ENCODE measurements around the gene LLGL2. TPM values are rescaled to one million over a fixed set of nuclear protein-coding genes. Genes with fewer than 3 reads are reported as not detected.
"Not testable (repeated sequence)": the region's sequence is repeated elsewhere in the genome, so short reads cannot be mapped to it uniquely, and the experiment has no call there.

Gene LLGL2
- 6.6 and 9.8 TPM in 2 replicates for total RNA-seq (2014; rRNA removed; shearing (Covaris generic))
- 9.6 and 11.1 TPM in 2 replicates for polyA plus RNA-seq (2015; cell fraction: cytosol; rRNA removed)
- polyA plus RNA-seq (2015; cell fraction: nucleus; rRNA removed) = 17.1 and 19.4 TPM in 2 replicates

GRCh38 chr17:75524970-75525805, at the start of gene LLGL2:
LLGL2 (plus strand) TSS chr17:75525697; CDS start chr17:75543427, 17,730 bp downstream.
- peak; percentile 87 for DNase-seq (ENCODE audit: low read depth, low spot score)
- in situ Hi-C loops (cut with HindIII; ENCODE audit: low pct_unique_long_range_greater_than_20kb, low sequenced_read_pairs) = no loop called here

GRCh38 chr17:75475851-75476250, 49.6 kb upstream of the LLGL2 start:
- DNase-seq (ENCODE audit: low read depth, low spot score) = no peak
- in situ Hi-C loops (cut with HindIII; ENCODE audit: low pct_unique_long_range_greater_than_20kb, low sequenced_read_pairs) = no loop called here

- no peak for DNase-seq (ENCODE audit: low read depth, low spot score)
- in situ Hi-C loops (cut with HindIII; ENCODE audit: low pct_unique_long_range_greater_than_20kb, low sequenced_read_pairs) = no loop called here
These were observed 49.2 kb upstream of the LLGL2 start for GRCh38 chr17:75476271-75476671.

GRCh38 chr17:75476752-75477489, 48.6 kb upstream of the LLGL2 start:
- no peak for DNase-seq (ENCODE audit: low read depth, low spot score)
- in situ Hi-C loops (cut with HindIII; ENCODE audit: low pct_unique_long_range_greater_than_20kb, low sequenced_read_pairs) = no loop called here

GRCh38 chr17:75477490-75477862, 48.0 kb upstream of the LLGL2 start:
- in situ Hi-C loops (cut with HindIII; ENCODE audit: low pct_unique_long_range_greater_than_20kb, low sequenced_read_pairs); DNase-seq (ENCODE audit: low read depth, low spot score): not testable (repeated sequence)

- DNase-seq (ENCODE audit: low read depth, low spot score) = no peak
- in situ Hi-C loops (cut with HindIII; ENCODE audit: low pct_unique_long_range_greater_than_20kb, low sequenced_read_pairs) = no loop called here
These were observed 47.0 kb upstream of the LLGL2 start for GRCh38 chr17:75478508-75478907.

- DNase-seq (ENCODE audit: low read depth, low spot score) = no peak
- in situ Hi-C loops (cut with HindIII; ENCODE audit: low pct_unique_long_range_greater_than_20kb, low sequenced_read_pairs) = no loop called here
These were observed 45.2 kb upstream of the LLGL2 start for GRCh38 chr17:75480281-75480680.

GRCh38 chr17:75481194-75482068, 44.1 kb upstream of the LLGL2 start:
- in situ Hi-C loops (cut with HindIII; ENCODE audit: low pct_unique_long_range_greater_than_20kb, low sequenced_read_pairs) = no loop called here
- DNase-seq (ENCODE audit: low read depth, low spot score) = no peak

GRCh38 chr17:75482098-75482942, 43.2 kb upstream of the LLGL2 start:
- no peak for DNase-seq (ENCODE audit: low read depth, low spot score)
- in situ Hi-C loops (cut with HindIII; ENCODE audit: low pct_unique_long_range_greater_than_20kb, low sequenced_read_pairs) = no loop called here

GRCh38 chr17:75485688-75486087, 39.8 kb upstream of the LLGL2 start:
- DNase-seq (ENCODE audit: low read depth, low spot score) = no peak
- in situ Hi-C loops (cut with HindIII; ENCODE audit: low pct_unique_long_range_greater_than_20kb, low sequenced_read_pairs) = no loop called here

GRCh38 chr17:75486151-75486550, 39.3 kb upstream of the LLGL2 start:
- in situ Hi-C loops (cut with HindIII; ENCODE audit: low pct_unique_long_range_greater_than_20kb, low sequenced_read_pairs) = no loop called here

GRCh38 chr17:75486951-75487350, 38.5 kb upstream of the LLGL2 start:
- no peak for DNase-seq (ENCODE audit: low read depth, low spot score)
- in situ Hi-C loops (cut with HindIII; ENCODE audit: low pct_unique_long_range_greater_than_20kb, low sequenced_read_pairs) = no loop called here

More at GRCh38 chr17:75486151-75486550, 39.3 kb upstream of the LLGL2 start:
- DNase-seq (ENCODE audit: low read depth, low spot score) = no peak

- peak; percentile 31 for DNase-seq (ENCODE audit: low read depth, low spot score)
- in situ Hi-C loops (cut with HindIII; ENCODE audit: low pct_unique_long_range_greater_than_20kb, low sequenced_read_pairs) = no loop called here
These were observed 38.0 kb upstream of the LLGL2 start for GRCh38 chr17:75487351-75488070.

- in situ Hi-C loops (cut with HindIII; ENCODE audit: low pct_unique_long_range_greater_than_20kb, low sequenced_read_pairs) = no loop called here
- DNase-seq (ENCODE audit: low read depth, low spot score) = no peak
These were observed 36.6 kb upstream of the LLGL2 start for GRCh38 chr17:75488693-75489510.

GRCh38 chr17:75489511-75489955, 36.0 kb upstream of the LLGL2 start:
- in situ Hi-C loops (cut with HindIII; ENCODE audit: low pct_unique_long_range_greater_than_20kb, low sequenced_read_pairs) = no loop called here
- no peak for DNase-seq (ENCODE audit: low read depth, low spot score)

Data from SK-MEL-5 (cell line).